ENCODE results near the gene CEPT1.

The CEPT1 gene

DNA sequence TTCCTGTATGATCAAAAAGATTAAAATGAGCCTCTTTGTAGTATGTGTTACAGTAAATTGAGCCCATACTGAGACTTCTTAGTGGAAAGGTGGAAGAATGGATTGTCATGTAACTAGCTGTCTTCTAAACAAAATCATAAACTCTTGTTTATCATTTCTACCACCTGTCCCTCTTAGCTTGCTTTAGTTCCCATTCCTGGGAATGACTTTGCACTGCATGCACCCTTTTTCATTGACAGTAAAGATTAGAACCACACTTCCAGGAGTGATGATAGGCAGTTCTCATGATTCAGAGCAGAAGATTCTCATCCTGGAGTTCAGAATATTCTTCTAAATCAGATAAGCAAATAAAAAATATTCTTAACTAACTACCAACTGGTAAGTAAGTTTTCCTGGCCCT is 32.4 kb downstream of the CEPT1 start:
- no peak overlapping the region for H3K4me3 Mint-ChIP-seq
- H3K36me3 Mint-ChIP-seq, result peaks cover 22% of the 10 kb centered on the region
- H3K27ac Mint-ChIP-seq, result peak overlapping the region; percentile 70
- H3K9me3 Mint-ChIP-seq, result no peaks in the 10 kb centered on the region
- peaks cover 66% of the 10 kb centered on the region for H3K4me1 Mint-ChIP-seq
- no peaks in the 10 kb centered on the region for H3K27me3 Mint-ChIP-seq

DNA sequence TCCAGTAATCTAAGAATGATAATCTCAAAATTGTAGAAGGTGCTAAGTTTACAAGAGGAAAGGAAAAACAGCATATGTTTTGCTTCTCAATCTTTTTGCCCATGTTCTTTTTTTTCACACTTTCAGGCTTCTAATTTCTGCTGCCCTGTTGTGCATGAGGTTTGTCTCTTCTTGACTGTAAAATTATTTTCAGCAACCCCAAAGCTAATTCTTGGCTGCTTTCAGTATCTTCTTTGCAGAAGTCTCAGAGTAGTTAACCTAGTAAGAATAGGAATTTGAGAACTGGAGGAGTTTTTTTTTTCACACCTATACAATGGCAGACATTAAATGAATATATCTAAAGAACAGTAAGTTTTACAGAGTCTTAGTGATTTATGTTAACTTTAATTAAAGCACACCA is 34.0 kb downstream of the CEPT1 start:
- no peaks in the 10 kb centered on the region for H3K9me3 Mint-ChIP-seq
- H3K27ac Mint-ChIP-seq, result peak overlapping the region; percentile 5
- H3K4me1 Mint-ChIP-seq, result peaks cover 74% of the 10 kb centered on the region
- no peak overlapping the region for H3K4me3 Mint-ChIP-seq
- H3K36me3 Mint-ChIP-seq, result peaks cover 19% of the 10 kb centered on the region
- no peaks in the 10 kb centered on the region for H3K27me3 Mint-ChIP-seq

DNA sequence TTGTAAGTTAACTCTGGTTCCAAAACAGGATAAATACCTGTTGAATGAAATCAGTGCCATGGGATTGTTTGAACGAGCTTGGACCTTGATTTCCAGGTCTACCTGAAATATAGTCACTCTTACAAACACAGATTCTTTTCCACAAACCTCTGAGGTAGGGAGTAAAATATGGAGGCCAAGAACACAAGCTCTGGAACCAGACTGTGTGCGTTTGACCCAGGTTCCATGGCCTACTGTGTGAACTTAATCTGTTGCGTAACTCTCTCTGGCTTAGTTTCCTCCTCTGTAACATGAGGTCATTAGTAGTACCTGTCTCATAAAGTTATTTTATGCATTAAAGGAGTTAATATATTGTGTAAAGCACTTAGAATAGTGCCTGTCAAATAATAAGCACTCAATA is 35.3 kb downstream of the CEPT1 start:
- Mint-ChIP-seq H3K27ac (no peak overlapping the region), H3K4me3 (no peak overlapping the region), H3K27me3 (no peaks in the 10 kb centered on the region), H3K36me3 (peaks cover 26% of the 10 kb centered on the region), H3K9me3 (no peaks in the 10 kb centered on the region), H3K4me1 (peaks cover 79% of the 10 kb centered on the region)

DNA sequence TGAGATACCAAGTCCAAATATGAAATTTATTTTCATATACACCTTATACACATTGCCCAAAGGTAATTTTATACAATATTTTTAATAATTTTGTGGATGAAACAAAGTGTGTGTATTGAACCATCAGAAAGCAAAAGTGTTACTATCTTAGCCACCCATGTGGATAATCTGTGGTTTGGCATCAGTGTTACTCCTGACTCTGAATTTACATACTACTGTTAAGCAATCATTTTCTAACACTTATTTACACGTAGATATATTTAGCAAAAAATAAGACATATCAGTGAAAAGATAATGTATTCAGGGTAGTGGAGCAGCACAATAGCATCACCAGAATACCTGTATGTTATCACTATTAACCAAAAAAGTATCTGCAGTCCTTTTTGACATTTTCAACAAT is 36.7 kb downstream of the CEPT1 start:
- Mint-ChIP-seq H3K4me3 (no peak overlapping the region), H3K9me3 (no peaks in the 10 kb centered on the region), H3K27me3 (no peaks in the 10 kb centered on the region), H3K4me1 (peaks cover 89% of the 10 kb centered on the region), H3K27ac (no peak overlapping the region), H3K36me3 (peaks cover 26% of the 10 kb centered on the region)

DNA sequence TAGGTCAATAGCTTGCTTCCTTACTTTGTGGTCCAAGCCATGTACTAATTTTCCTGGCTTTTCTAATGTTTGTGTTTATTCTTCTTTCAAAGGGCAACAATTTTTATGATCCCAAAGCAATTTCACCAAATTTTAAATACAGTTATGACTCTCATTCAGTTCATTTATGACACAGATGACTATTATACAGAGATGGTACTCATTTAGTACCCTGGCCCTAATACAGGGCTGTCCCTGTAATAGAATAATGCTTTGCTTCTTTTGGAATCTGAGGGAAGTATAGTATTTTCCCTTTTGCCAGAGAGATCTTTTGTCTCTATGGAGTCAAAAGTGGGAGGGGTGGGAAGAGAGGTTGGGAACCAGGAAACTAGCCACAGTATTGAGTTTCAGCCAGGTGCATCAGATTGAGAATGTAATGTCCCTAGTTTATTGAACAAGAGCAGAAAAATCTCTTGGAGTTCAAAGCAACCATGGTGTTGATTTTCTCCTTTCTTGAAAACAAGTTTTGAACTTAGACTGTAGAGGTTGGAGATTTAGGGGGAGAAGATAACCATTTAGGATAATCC is 40.0 kb downstream of the CEPT1 start:
- Mint-ChIP-seq H3K4me1 (peaks cover 87% of the 10 kb centered on the region), H3K4me3 (peak overlapping the region; percentile 44), H3K36me3 (peaks cover 21% of the 10 kb centered on the region), H3K27me3 (no peaks in the 10 kb centered on the region), H3K27ac (peak overlapping the region; percentile 84), H3K9me3 (no peaks in the 10 kb centered on the region)

DNA sequence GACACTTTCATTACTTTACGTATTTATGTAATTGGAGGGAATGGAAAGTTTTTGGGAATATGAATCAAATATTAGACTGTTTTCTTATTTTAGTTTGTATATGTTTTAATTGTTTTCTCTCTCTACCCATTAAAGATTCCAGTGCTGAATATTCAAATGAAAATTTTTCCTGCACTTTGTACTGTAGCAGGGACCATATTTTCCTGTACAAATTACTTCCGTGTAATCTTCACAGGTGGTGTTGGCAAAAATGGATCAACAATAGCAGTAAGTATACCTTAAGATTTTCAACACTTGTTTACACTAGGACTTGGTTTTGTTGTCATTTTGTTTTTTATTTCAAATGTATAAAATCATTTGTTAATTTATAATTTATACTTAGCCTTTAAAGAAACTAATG is 42.0 kb downstream of the CEPT1 start:
- peak overlapping the region; percentile 63 for H3K27ac Mint-ChIP-seq
- peaks cover 21% of the 10 kb centered on the region for H3K36me3 Mint-ChIP-seq
- H3K9me3 Mint-ChIP-seq, result no peaks in the 10 kb centered on the region
- H3K27me3 Mint-ChIP-seq, result no peaks in the 10 kb centered on the region
- H3K4me1 Mint-ChIP-seq, result peaks cover 90% of the 10 kb centered on the region
- no peak overlapping the region for H3K4me3 Mint-ChIP-seq

DNA sequence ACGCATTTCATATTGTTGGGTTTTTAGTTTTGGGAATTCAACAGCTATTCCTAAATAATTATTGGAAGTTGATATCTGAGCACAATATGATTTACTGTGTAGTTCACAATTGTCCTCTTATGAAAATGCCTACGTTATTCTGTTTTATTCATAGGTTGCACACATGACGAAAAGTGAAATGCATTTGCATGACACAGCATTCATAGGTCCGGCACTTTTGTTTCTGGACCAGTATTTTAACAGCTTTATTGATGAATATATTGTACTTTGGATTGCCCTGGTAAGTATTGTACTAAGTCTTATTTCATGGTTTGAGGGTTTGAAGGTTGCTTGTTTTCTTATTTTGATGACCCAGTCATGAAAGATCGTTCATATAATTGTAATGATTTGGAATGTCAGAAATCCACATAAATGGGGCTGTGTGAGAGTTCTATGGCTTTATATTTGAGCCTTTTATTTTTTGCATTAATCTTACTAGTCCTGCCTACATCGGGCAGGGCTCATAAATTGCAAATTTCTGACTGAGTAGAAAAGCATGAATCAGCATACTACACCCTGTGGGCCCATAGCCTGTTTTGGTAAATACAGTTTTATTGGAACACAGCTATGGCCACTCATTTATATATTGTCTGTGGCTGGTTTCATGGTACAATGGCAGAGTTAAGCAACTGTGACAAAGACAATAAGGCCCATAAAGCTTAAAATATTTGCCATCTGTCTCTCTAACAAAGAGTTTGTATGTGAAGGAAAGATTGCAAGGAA is 43.5 kb downstream of the CEPT1 start:
- Mint-ChIP-seq H3K4me3 (no peak overlapping the region), H3K4me1 (peaks cover 94% of the 10 kb centered on the region), H3K27ac (peak overlapping the region; percentile 94), H3K9me3 (no peaks in the 10 kb centered on the region), H3K27me3 (no peaks in the 10 kb centered on the region), H3K36me3 (peaks cover 27% of the 10 kb centered on the region)

DNA sequence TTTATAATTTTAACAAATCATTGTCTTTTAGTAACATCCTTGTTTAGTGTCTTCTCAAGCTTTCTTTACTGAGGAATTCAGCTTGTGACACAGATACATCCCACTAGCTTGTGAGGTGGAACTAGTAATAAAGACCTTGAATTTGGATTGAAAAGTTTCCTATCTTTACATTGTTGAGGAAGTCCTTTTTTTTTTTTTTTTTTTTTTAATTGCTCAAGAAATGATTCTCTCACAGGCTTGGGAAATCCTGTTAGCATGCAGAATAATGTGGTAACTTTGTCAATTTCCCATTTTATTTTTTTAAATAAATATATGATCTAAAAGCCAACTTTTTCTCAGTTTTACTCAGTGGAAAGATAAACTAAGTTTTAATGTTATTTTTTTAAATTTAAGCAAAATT is 44.6 kb downstream of the CEPT1 start:
- H3K27ac Mint-ChIP-seq, result no peak overlapping the region
- peaks cover 96% of the 10 kb centered on the region for H3K4me1 Mint-ChIP-seq

DNA sequence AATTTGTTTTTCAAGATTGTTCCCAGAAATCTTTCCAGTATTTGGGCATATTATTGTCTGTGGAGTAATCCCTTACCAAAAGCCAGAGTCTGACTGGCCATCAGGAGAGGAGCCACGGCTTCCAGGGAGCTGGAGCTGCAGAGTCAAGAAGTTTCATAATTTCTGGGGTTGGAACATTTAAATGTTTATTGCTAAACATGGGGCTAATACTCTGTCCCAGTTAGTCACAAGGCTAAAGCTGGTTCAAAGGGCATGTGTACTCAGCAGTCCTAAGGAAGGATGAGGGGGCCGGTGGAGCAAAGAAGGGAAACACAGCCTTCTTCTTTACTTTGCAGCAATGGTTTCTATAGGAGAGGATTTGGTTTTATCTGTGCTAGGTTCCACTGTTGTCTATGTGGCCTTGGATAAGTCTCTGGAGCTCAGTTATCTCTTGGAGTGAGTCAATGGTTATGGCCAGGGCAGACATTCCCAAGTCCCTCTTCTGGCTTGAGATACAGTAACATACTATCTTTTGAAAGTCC is 51.0 kb downstream of the CEPT1 start:
- H3K4me3 Mint-ChIP-seq, result peak overlapping the region; percentile 17
- peaks cover 100% of the 10 kb centered on the region for H3K4me1 Mint-ChIP-seq
- H3K27ac Mint-ChIP-seq, result peak overlapping the region; percentile 99
- no peaks in the 10 kb centered on the region for H3K9me3 Mint-ChIP-seq
- peaks cover 50% of the 10 kb centered on the region for H3K36me3 Mint-ChIP-seq
- H3K27me3 Mint-ChIP-seq, result no peaks in the 10 kb centered on the region

More for the DNA sequence above, 44.6 kb downstream of the CEPT1 start:
- Mint-ChIP-seq H3K4me3 (no peak overlapping the region), H3K9me3 (no peaks in the 10 kb centered on the region), H3K27me3 (no peaks in the 10 kb centered on the region), H3K36me3 (peaks cover 32% of the 10 kb centered on the region)

DNA sequence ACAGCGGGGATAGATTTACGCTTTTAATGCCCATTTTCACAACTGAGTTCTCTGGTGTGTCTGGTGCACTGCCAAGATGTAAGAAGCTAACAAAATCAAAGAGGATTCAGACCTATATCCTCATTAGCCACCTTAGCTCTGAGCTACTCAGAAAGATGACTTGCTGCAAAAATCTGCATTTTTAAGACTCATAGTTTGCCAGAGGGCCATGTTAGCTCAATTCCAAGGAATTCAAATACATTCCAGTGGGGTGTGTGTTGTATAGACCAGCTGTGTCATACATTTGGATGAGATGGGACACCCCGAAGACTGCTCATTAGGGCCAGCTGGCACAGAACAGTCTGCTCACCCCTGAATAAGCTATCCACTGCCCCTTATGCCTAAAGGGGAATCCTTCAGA is 51.5 kb downstream of the CEPT1 start:
- H3K36me3 Mint-ChIP-seq, result peaks cover 55% of the 10 kb centered on the region
- H3K4me1 Mint-ChIP-seq, result peaks cover 100% of the 10 kb centered on the region
- peak overlapping the region; percentile 17 for H3K4me3 Mint-ChIP-seq
- no peaks in the 10 kb centered on the region for H3K9me3 Mint-ChIP-seq
- peak overlapping the region; percentile 99 for H3K27ac Mint-ChIP-seq
- H3K27me3 Mint-ChIP-seq, result no peaks in the 10 kb centered on the region

DNA sequence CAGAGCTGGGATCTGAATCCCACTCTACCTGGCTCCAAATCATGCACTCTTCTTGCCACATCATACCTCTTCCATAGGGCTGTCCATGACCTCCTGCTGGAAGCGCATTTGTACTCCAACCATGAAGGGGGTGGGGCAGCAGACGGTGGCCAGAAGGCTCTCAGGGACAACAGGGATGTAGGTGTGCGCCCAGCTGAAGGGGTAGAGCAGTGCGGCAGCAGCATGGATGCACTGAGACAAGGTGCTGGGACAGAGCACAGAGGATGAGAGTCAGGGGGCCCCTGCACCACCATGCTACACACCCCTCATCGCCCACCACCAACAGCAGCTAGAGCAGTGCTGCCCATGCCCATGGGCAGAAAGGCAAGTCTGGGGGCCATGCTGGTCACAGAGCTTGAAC is 52.1 kb downstream of the CEPT1 start:
- Mint-ChIP-seq H3K4me3 (peak overlapping the region; percentile 38), H3K27me3 (no peaks in the 10 kb centered on the region), H3K9me3 (no peaks in the 10 kb centered on the region), H3K27ac (peak overlapping the region; percentile 99), H3K36me3 (peaks cover 57% of the 10 kb centered on the region), H3K4me1 (peaks cover 100% of the 10 kb centered on the region)

DNA sequence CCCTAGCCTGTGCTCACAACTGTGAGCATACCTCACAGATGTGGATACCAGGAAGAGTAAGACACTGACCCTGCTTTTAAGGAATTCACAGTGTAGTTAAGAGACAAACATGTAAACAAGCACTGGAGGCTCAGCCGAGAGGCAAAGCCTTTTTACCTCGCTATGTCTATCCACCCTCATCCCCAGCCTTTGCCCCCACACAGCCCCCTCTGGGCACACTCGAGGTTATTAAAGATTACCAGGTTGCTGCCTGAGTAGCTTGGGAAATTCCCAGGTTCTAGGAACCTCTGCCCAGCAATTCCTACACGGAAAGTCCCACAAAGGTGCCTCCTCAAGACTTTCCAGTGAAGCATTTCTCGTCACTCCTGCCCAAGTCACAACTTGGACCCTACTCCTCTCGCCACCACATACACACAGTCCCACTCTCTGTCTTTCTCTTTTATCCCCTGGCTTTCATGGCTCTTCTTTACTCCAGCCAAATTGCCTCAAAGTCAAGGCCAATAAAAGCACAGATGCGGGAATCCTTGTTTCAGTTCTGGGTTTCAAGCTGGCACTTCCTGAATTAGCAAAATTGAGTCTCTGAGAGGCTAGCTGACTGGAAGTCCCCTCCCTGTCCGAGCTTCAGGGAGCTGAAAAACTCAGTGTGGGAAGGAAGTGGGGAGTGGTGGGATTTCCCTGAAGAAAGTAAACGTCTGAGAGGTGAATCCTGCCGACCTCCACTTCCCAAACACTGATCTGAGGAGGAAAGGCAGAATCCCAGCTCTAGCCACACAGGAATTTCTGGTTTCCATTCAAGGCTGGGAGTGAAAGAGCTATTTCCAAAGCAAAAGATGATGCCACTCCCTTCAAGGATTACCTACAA is 52.9 kb downstream of the CEPT1 start:
- H3K36me3 Mint-ChIP-seq, result peaks cover 62% of the 10 kb centered on the region
- H3K9me3 Mint-ChIP-seq, result no peaks in the 10 kb centered on the region
- H3K4me3 Mint-ChIP-seq, result peak overlapping the region; percentile 100
- H3K27ac Mint-ChIP-seq, result peak overlapping the region; percentile 99
- H3K4me1 Mint-ChIP-seq, result peaks cover 100% of the 10 kb centered on the region
- no peaks in the 10 kb centered on the region for H3K27me3 Mint-ChIP-seq

DNA sequence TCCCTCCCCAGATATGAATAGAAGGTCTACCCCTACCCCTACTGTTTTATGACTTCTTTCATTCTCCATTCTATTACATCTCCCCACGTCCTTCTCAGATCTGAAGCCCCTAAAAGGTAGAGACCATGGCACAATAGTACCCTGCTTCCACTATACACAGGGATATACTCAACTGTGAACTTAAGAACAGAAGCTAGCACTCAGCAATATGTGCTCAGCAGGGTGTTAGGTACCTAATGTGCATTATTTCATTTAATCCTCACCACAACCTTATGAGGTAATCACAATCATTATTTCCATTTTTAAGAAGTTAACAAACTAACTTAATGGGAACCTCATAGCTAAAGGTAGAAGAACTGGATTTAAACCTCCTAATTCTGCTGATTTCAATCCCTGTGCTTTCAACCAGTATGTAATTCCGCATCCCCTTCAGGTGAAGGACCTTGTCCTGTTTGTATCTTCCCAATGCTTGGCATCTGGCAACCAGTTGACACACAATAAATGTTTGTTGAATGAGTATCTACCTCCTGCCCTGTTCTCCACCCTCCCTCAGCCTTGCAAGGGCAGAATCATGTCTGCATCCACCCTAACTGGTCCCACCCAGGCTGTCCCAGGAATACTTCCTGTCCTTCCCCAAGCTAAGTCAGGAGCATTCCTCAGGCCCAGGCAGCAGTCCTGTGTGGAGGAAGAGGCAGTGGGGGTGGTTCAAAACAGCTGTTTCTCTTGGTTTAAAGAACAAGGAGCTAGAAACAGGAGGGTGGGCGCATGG is 53.9 kb downstream of the CEPT1 start:
- Mint-ChIP-seq H3K27ac (peak overlapping the region; percentile 99), H3K4me3 (peak overlapping the region; percentile 100), H3K36me3 (peaks cover 61% of the 10 kb centered on the region), H3K9me3 (no peaks in the 10 kb centered on the region), H3K27me3 (no peaks in the 10 kb centered on the region), H3K4me1 (peaks cover 90% of the 10 kb centered on the region)

DNA sequence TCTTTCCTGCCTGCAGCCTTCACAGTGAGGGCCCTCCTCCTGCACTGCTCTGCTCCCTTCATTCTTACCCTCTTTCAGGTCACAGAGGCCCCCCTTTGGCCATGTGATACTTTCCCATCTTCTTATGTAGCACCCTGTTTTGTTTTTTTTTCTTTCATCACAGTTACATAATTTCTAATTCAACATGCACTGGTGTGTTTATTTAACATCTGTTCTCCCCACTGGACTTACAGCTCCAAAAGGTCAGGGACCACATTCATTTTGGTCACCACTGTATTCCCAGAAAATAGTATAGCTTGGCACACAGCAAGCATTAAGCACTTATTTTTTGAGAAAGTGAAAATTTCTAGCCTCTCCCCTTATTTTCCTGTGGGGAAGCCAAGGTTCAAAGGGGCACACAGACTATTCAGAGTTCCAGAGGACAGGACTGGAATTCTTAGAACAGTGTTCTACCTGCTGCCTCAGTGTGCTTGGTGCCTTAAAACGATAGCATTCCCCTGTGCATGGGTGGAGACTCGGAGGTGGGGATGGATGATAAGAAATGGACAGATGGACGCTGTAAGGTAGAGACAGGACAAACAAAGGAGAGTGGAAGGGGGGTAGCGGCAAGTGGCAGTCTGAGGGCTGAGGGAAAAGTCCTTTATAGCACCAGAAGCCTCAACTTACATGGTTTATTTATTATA is 55.1 kb downstream of the CEPT1 start:
- H3K9me3 Mint-ChIP-seq, result no peaks in the 10 kb centered on the region
- peaks cover 77% of the 10 kb centered on the region for H3K4me1 Mint-ChIP-seq
- peak overlapping the region; percentile 100 for H3K4me3 Mint-ChIP-seq
- H3K36me3 Mint-ChIP-seq, result peaks cover 59% of the 10 kb centered on the region
- no peaks in the 10 kb centered on the region for H3K27me3 Mint-ChIP-seq
- peak overlapping the region; percentile 99 for H3K27ac Mint-ChIP-seq

DNA sequence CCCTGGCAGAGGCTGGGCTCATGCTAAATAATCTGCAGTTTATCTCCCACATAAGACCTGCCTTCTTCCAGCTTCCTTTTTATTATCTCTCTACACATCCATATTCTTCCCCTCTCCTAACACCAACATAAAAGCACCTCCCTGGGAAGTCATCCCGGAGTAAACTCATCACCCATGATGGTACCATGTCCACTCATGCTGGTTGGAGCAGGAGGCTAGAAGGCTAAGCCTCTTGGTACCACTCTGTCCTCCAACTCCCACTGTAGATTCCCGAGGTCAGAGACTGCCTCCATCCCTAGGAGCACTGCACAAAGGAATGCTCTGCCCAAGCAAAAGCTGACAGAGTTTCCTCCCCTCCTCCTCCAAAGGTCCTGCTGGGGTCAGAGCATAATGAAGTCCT is 56.2 kb downstream of the CEPT1 start:
- H3K4me3 Mint-ChIP-seq, result peak overlapping the region; percentile 100
- H3K27me3 Mint-ChIP-seq, result no peaks in the 10 kb centered on the region
- peak overlapping the region; percentile 99 for H3K27ac Mint-ChIP-seq

More for the DNA sequence above, 56.2 kb downstream of the CEPT1 start:
- peaks cover 76% of the 10 kb centered on the region for H3K4me1 Mint-ChIP-seq
- peaks cover 49% of the 10 kb centered on the region for H3K36me3 Mint-ChIP-seq
- H3K9me3 Mint-ChIP-seq, result no peaks in the 10 kb centered on the region
